Endothelial cell of umbilical vein (primary cell): ENCODE measurements around the gene RANBP3. TPM values are rescaled to one million over a fixed set of nuclear protein-coding genes. Genes with fewer than 3 reads are reported as not detected.

ENCODE experiments used
- BruUV-seq: library from RNA; stranded (reverse); fragments of 400-500 nt; replicated peaks from 2 replicates; lab custom pipeline; 2021; lab: Mats Ljungman, UMichigan
- CTCF ChIA-PET: fragments of 300-600, 350-600 bp; sonication (Branson Sonifier 250); formaldehyde crosslinking; loops from one replicate; lab custom pipeline; 2021; ENCODE audit warnings: antibody characterized with exemption, inconsistent platforms; lab: Charles Lee
- POLR2A ChIA-PET: fragments of 300-600, 350-600 bp; sonication (Branson Sonifier 250); formaldehyde crosslinking; loops from one replicate; lab custom pipeline; 2021; ENCODE audit warnings: antibody characterized with exemption, inconsistent platforms; lab: Charles Lee
- DNase-seq: peaks from one replicate; pipeline ENCODE4 v3.0.0-alpha.2; 2011; ENCODE audit warnings: low read depth, low spot score
- FAIRE-seq: peaks from 2 replicates; lab custom pipeline; 2011; peaks lifted over from hg19 to GRCh38; lab: Jason Lieb, UNC
- H2AFZ ChIP-seq: 2 replicates; pipeline ENCODE4 v1.6.0; 2012; ENCODE audit warnings: low read depth, low read length, control low read depth, inconsistent platforms
- H3K27ac ChIP-seq: 2 replicates; pipeline ENCODE4 v1.5.1; 2011; ENCODE audit warnings: low read depth, mild to moderate bottlenecking, control low read depth, low read length, moderate library complexity; ENCODE audit not compliant: insufficient read depth
- H3K27me3 ChIP-seq, 2 experiments: 2 replicates each; pipeline versions ENCODE4 v1.6.0 to v1.6.1; 2011; ENCODE audit warnings: low read length in 2 of 2, mixed read lengths in 1 of 2; ENCODE audit not compliant: control insufficient read depth in 2 of 2, insufficient read depth in 2 of 2
- H3K36me3 ChIP-seq, 2 experiments: 2 replicates in 1 of 2; 3 replicates in 1 of 2; pipeline ENCODE4 v1.5.1; 2011; ENCODE audit warnings: low read length in 2 of 2, mild to moderate bottlenecking in 1 of 2, moderate library complexity in 1 of 2; ENCODE audit not compliant: control insufficient read depth in 2 of 2, insufficient read depth in 2 of 2; ENCODE audit errors: extremely low read depth in 1 of 2
- H3K4me1 ChIP-seq: 3 replicates; pipeline ENCODE4 v1.5.1; 2011; ENCODE audit warnings: mild to moderate bottlenecking, low read length; ENCODE audit not compliant: control insufficient read depth, insufficient read depth; ENCODE audit errors: extremely low read depth
- H3K4me2 ChIP-seq: 2 replicates; pipeline ENCODE4 v1.6.1; 2011; ENCODE audit warnings: low read length, control low read depth, mixed read lengths; ENCODE audit not compliant: insufficient read depth
- H3K4me3 ChIP-seq, 3 experiments: fragments of 200-600 bp in 1 of 3; sonication (generic), shearing (Covaris generic) in 1 of 3; replicated peaks in 1 of 3; 2 replicates each; pipeline ENCODE4 v1.5.1; 2011 to 2016; ENCODE audit warnings: control low read depth in 3 of 3, low read length in 3 of 3, mild to moderate bottlenecking in 2 of 3, inconsistent platforms in 1 of 3, low read depth in 1 of 3, moderate library complexity in 1 of 3; ENCODE audit not compliant: insufficient read depth in 1 of 3
- H3K79me2 ChIP-seq: 2 replicates; pipeline ENCODE4 v1.6.0; 2012; ENCODE audit warnings: low read length, inconsistent platforms; ENCODE audit not compliant: control insufficient read depth, insufficient read depth
- H3K9ac ChIP-seq: replicated peaks from 2 replicates; pipeline ENCODE3; 2011; ENCODE audit warnings: low read length, control low read depth; ENCODE audit not compliant: insufficient read depth; ENCODE audit errors: extremely low read depth
- H3K9me1 ChIP-seq: replicated peaks from 3 replicates; pipeline ENCODE4 v1.6.0; 2011; ENCODE audit warnings: mild to moderate bottlenecking, low read length; ENCODE audit not compliant: control insufficient read depth, insufficient read depth; ENCODE audit errors: extremely low read depth
- H3K9me3 ChIP-seq: replicated peaks from 2 replicates; pipeline ENCODE4 v1.5.1; 2012; ENCODE audit warnings: low read length, inconsistent platforms; ENCODE audit not compliant: control insufficient read depth, insufficient read depth
- H4K20me1 ChIP-seq: replicated peaks from 2 replicates; pipeline ENCODE3; 2011; ENCODE audit warnings: mild to moderate bottlenecking, low read length; ENCODE audit not compliant: control insufficient read depth, insufficient read depth; ENCODE audit errors: extremely low read depth
- JUN ChIP-seq: IDR thresholded peaks from 2 replicates; pipeline ENCODE4 v1.6.1; 2011; ENCODE audit warnings: borderline replicate concordance, low read depth; ENCODE audit not compliant: insufficient read length, insufficient read depth
- POLR2A ChIP-seq: IDR thresholded peaks from 2 replicates; pipeline ENCODE4 v1.6.1; 2012; ENCODE audit warnings: low read depth, mild to moderate bottlenecking, control low read depth, low read length
- POLR2AphosphoS5 ChIP-seq: IDR thresholded peaks from 2 replicates; pipeline ENCODE4 v1.6.1; 2012; ENCODE audit warnings: low read depth, mild to moderate bottlenecking, control low read depth, low read length, moderate library complexity; ENCODE audit not compliant: insufficient read depth
- dilution Hi-C: fragments of 300-500 bp; cut with MboI; formaldehyde crosslinking; loops from one replicate; pipeline ENCODE4 v1.15.0; 2019; ENCODE audit warnings: low sequenced_read_pairs; ENCODE audit not compliant: extremely low pct_ligation_motif_present
- intact Hi-C: fragments of 100-400 bp; cut with micrococcal nuclease; formaldehyde crosslinking; loops from one replicate; pipeline ENCODE4 v1.10.0; 2022
- polyA plus RNA-seq, 4 experiments: library from polyadenylated mRNA; depleted of rRNA in 3 of 4; stranded (reverse) in 3 of 4; unstranded in 1 of 4; fragments of >200 nt; gene quantifications; 2 replicates each; pipeline versions ENCODE4 v1.2.1 to v1.2.3, GENCODE V29; 2011 to 2012; ENCODE audit warnings: missing spikeins in 1 of 4
- total RNA-seq: library from RNA; stranded (reverse); gene quantifications from 2 replicates; pipeline ENCODE4 v1.2.3, GENCODE V29; 2021
- TF ChIP-seq, protein P1 (sequence below), 2 donors: IDR thresholded peaks; 1 replicate in 1 of 2; 2 replicates in 1 of 2; pipeline ENCODE4 v1.5.1; 2011; ENCODE audit warnings: low read length in 2 of 2, mild to moderate bottlenecking in 2 of 2, moderate library complexity in 2 of 2, control low read depth in 1 of 2, inconsistent platforms in 1 of 2, low read depth in 1 of 2; ENCODE audit not compliant: insufficient read depth in 1 of 2; ENCODE audit errors: extremely low read depth in 1 of 2

Gene RANBP3
- total and polyA plus RNA-seq, 2 donors (not counting 3 experiments of a cell fraction or from before 2014, with no cell fraction given): 72.3 to 85.3 TPM

DNA sequence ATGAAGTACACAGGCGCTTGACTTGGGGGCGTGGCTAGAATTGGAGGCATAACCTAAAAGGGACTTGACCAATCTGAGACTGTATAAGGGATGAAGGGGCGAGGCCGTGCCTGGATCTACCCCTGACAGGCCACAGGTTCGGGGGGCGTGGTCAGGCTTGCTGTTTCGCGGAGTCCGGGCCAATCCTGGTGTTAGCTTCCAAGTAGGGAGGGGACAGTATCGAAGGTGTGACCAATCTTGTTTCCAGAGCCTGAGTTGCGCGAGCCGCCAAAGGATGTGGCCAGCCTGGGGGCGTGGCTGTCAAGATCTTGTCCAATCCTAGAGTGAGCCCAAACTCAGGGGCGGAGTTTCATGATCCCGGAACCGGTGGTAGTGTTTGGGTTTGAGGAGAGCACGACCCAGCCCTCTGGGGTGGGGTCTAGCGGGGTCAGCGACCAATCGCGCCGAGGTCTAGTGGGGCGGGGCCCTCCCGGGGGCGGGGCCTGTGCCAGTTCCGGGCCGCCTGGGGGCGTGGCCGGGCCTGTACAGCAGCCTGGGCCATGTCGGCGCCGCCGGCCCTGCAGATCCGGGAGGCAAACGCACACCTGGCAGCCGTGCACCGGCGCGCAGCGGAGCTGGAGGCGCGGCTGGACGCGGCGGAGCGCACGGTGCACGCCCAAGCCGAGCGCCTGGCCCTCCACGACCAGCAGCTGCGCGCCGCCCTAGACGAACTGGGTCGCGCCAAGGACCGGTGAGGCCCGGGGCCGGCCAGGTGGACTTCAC is 73.4 kb downstream of the RANBP3 start, which contains the start of gene VMAC:
Gene VMAC, plus strand, starts transcription at position 521 of the 762 bp plus-strand sequence. Its CDS starts 19 bp downstream, at position 540.
- TF ChIP-seq, protein P1, sequence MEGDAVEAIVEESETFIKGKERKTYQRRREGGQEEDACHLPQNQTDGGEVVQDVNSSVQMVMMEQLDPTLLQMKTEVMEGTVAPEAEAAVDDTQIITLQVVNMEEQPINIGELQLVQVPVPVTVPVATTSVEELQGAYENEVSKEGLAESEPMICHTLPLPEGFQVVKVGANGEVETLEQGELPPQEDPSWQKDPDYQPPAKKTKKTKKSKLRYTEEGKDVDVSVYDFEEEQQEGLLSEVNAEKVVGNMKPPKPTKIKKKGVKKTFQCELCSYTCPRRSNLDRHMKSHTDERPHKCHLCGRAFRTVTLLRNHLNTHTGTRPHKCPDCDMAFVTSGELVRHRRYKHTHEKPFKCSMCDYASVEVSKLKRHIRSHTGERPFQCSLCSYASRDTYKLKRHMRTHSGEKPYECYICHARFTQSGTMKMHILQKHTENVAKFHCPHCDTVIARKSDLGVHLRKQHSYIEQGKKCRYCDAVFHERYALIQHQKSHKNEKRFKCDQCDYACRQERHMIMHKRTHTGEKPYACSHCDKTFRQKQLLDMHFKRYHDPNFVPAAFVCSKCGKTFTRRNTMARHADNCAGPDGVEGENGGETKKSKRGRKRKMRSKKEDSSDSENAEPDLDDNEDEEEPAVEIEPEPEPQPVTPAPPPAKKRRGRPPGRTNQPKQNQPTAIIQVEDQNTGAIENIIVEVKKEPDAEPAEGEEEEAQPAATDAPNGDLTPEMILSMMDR (IDR thresholded peaks at IDR 0.05; ENCODE audit: extremely low read depth in 1 of 2, insufficient read depth in 1 of 2, low read depth in 1 of 2, low read length in 2 of 2): no peak
- peak; percentile 56 for TF ChIP-seq POLR2A
- peak; percentile 71 for TF ChIP-seq POLR2AphosphoS5
- no peak for TF ChIP-seq JUN
- peaks cover 8% of the 10 kb centered on the region for H3K4me1 ChIP-seq
- H4K20me1 ChIP-seq: no peaks in the 10 kb centered on the region
- peak within 1 kb of the TSS; percentile 99 for H3K9ac ChIP-seq
- peaks cover 32% of the 10 kb centered on the region for H3K79me2 ChIP-seq
- POLR2A ChIA-PET: interaction anchor here (0.5 to 3.0 kb wide), 7 partner anchors 31 to 595 kb away, joined by 3 to 14 read pairs (median 3); partner anchors contain the start of genes RPL36, SAFB and SAFB2
- dilution Hi-C loops (no loop called here), intact Hi-C loops (loop anchor here (1.0 to 10.0 kb wide), 7 partner anchors 58 to 210 kb away; partner anchors contain the start of genes CATSPERD, DUS3L, LONP1 and RANBP3)
- CTCF ChIA-PET: interaction anchor here (0.6 to 3.5 kb wide), 5 partner anchors 30 to 184 kb away, joined by 3 to 37 read pairs (median 7); partner anchors contain the start of genes CATSPERD and LONP1
- H2AFZ ChIP-seq: peak within 1 kb of the TSS; percentile 69
- H3K9me3 ChIP-seq: no peaks in the 10 kb centered on the region
- DNase-seq (peak; percentile 100), FAIRE-seq (peak; percentile 100)
- H3K9me1 ChIP-seq: no peaks in the 10 kb centered on the region
- H3K27ac ChIP-seq: peak within 1 kb of the TSS; percentile 90
- peak within 1 kb of the TSS; percentile 45 to 89 (median 86) for H3K4me3 ChIP-seq
- H3K36me3 ChIP-seq: peaks cover 0 to 5% of the 10 kb centered on the region in 2 experiments
- no peaks in the 10 kb centered on the region for H3K27me3 ChIP-seq
- no TSS peak for BruUV-seq
- peak within 1 kb of the TSS; percentile 87 for H3K4me2 ChIP-seq
